Spinal cord (tissue), 10 donors: ENCODE results near the gene CIAO3. TPM values are rescaled to one million over a fixed set of nuclear protein-coding genes. Genes with fewer than 3 reads are reported as not detected.

Experiments
- DNase-seq, 6 donors: peaks; one replicate each; pipeline versions ENCODE4 v3.0.0 to v3.0.0-alpha.2; 2013 to 2015; ENCODE audit warnings: low spot score in 6 of 6, low read depth in 4 of 6
- H3K27ac ChIP-seq: one replicate; pipeline ENCODE4 v1.5.1; 2013; ENCODE audit warnings: low read depth, low read length, control low read depth
- H3K27me3 ChIP-seq: one replicate; pipeline ENCODE4 v1.6.1; 2013; ENCODE audit warnings: low read length; ENCODE audit not compliant: control insufficient read depth, insufficient read depth
- H3K36me3 ChIP-seq: one replicate; pipeline ENCODE4 v1.6.1; 2013; ENCODE audit warnings: low read length; ENCODE audit not compliant: control insufficient read depth, insufficient read depth
- H3K4me1 ChIP-seq: one replicate; pipeline ENCODE4 v1.6.1; 2013; ENCODE audit warnings: low read length; ENCODE audit not compliant: control insufficient read depth, insufficient read depth
- H3K4me3 ChIP-seq: one replicate; pipeline ENCODE4 v1.5.1; 2013; ENCODE audit warnings: low read depth, low read length, control low read depth
- H3K9me3 ChIP-seq: one replicate; pipeline ENCODE4 v1.6.1; 2013; ENCODE audit warnings: low read length; ENCODE audit not compliant: control insufficient read depth, insufficient read depth
- whole genome bisulfite sequencing: methylation state at CpG from one replicate; pipeline ENCODE4 v1.1.5; 2013; ENCODE audit warnings: missing lambda C conversion rate; ENCODE audit not compliant: insufficient coverage; 5-methylcytosine and 5-hydroxymethylcytosine counted together
- polyA plus RNA-seq, 2 donors: library from polyadenylated mRNA; unstranded; fragments of 120-200 nt; gene quantifications; one replicate each; pipeline ENCODE4 v1.2.1, GENCODE V29; 2013; ENCODE audit not compliant: insufficient read length in 2 of 2
- total RNA-seq, 2 donors: library from RNA; depleted of rRNA in 1 of 2; stranded (reverse); fragments of 120-200 nt in 1 of 2; fragments of >200 nt in 1 of 2; gene quantifications; one replicate each; pipeline versions ENCODE4 v1.2.3 to v1.2.4, GENCODE V29; 2013 to 2014
- donor health status: healthy.

CIAO3 gene
- total and polyA plus RNA-seq, 4 donors = 29.9 to 47.9 (median 38.3) TPM

DNA sequence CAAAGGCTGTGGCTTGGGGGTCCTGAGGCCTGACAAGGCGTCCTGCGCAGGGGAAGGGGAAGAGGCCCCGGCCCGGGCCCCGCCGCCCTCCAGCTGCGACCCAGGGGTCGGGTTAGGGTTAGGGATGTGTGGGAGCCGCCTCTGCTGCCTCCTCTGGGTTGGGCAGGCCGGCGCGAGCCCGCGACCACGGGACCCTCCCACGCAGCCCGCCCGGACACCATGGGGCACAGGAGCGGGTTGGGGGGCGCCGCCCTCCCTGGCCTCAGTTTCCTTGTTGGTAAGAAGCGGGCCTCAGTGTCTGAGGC lies 386 bp downstream of the CIAO3 start:
- Histone ChIP-seq H3K9me3 (no peaks in the 10 kb centered on the region), H3K27me3 (no peaks in the 10 kb centered on the region), H3K4me3 (peak overlapping the region; percentile 89), H3K27ac (no peak overlapping the region), H3K36me3 (peaks cover 42% of the 10 kb centered on the region), H3K4me1 (peaks cover 18% of the 10 kb centered on the region)
- no peak for DNase-seq
- under 1% methylated on average over 22 of the region's 22 CpGs for WGBS

DNA sequence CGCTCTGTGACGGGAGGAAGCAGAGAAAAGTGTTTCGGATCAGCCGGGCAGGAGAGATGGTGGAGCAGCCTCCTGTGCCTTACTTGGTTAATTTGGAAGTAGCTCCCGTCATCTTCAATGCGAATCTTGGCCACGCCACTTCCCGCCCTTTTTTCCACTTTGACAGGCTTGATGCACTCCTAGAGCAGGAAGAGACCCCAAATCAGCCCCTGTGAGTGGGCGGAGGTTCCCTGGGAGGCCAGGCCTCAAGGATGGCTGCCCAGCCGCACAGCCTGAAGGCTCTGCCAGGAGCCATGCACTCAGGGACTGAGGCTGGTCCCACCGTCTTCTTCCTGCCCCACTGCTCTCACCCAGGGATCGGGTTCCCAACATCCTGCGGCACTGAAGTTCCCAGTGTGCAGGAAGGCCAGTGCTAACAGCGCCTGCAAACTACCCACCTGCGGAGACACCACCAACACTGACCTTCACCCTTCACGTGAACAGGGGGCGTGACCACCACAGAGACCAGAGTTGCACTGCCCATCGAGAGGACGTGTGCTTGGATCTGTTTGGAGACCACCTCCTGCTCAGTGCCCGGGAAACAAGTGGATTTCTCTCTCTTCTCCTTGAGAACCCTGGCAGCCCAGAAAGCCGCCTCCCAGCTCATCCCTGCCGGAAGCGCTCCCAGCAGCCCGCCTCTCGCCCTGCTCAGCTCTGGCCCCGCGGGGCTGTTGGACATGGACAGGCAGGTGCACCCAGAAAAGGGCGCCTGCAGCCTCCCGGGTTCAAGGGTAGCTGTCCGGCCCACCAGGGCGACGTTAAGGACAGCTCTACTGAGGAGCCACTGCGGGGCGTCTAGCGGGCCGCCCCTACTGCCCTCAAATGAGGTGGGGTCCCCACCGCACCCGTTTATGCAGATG lies 988 bp downstream of the CIAO3 start:
- peaks cover 18% of the 10 kb centered on the region for H3K4me1 ChIP-seq
- peak overlapping the region; percentile 89 for H3K4me3 ChIP-seq
- no peaks in the 10 kb centered on the region for H3K27me3 ChIP-seq
- peaks cover 48% of the 10 kb centered on the region for H3K36me3 ChIP-seq
- 47% methylated on average over 38 of the region's 38 CpGs for WGBS
- H3K27ac ChIP-seq = no peak overlapping the region
- H3K9me3 ChIP-seq = no peaks in the 10 kb centered on the region
- no peak for DNase-seq

- Histone ChIP-seq H3K4me1 (peaks cover 16% of the 10 kb centered on the region), H3K27me3 (no peaks in the 10 kb centered on the region), H3K36me3 (peaks cover 76% of the 10 kb centered on the region), H3K9me3 (no peaks in the 10 kb centered on the region), H3K4me3 (no peak overlapping the region), H3K27ac (no peak overlapping the region)
- 95% methylated on average over 29 of the region's 29 CpGs for WGBS
- DNase-seq = no peak
Measured at GRCh38 chr16:736936-737481, 3.8 kb downstream of the CIAO3 start.

DNA sequence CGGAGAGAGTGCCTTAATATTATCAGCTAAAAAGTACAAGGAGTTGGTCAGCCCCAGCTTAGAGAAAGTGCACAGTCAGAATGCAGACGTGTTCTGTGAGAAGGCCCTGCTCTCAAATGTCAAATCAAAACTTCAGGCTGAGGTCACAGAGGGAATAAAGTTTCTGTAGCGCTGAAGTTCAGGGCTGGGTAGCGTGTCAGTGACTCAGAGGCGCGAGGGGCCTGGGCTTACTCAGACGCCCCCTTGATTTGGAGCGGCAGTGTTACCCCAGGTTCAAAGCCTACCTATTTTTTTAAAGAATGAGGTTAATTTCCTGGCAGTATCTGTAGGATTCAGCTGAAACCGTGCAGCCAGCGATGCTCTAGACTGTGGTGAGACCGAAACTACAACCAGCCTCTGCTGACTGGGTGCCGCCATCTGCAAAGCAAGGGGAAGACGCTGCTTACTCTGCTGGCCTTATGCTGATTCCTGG lies 4.8 kb downstream of the CIAO3 start:
- no peaks in the 10 kb centered on the region for H3K9me3 ChIP-seq
- 90% methylated on average over 13 of the region's 13 CpGs for WGBS
- H3K27ac ChIP-seq = no peak overlapping the region
- no peaks in the 10 kb centered on the region for H3K27me3 ChIP-seq
- H3K36me3 ChIP-seq = peaks cover 86% of the 10 kb centered on the region
- H3K4me1 ChIP-seq = peaks cover 10% of the 10 kb centered on the region
- H3K4me3 ChIP-seq = no peak overlapping the region
- no peak for DNase-seq

DNA sequence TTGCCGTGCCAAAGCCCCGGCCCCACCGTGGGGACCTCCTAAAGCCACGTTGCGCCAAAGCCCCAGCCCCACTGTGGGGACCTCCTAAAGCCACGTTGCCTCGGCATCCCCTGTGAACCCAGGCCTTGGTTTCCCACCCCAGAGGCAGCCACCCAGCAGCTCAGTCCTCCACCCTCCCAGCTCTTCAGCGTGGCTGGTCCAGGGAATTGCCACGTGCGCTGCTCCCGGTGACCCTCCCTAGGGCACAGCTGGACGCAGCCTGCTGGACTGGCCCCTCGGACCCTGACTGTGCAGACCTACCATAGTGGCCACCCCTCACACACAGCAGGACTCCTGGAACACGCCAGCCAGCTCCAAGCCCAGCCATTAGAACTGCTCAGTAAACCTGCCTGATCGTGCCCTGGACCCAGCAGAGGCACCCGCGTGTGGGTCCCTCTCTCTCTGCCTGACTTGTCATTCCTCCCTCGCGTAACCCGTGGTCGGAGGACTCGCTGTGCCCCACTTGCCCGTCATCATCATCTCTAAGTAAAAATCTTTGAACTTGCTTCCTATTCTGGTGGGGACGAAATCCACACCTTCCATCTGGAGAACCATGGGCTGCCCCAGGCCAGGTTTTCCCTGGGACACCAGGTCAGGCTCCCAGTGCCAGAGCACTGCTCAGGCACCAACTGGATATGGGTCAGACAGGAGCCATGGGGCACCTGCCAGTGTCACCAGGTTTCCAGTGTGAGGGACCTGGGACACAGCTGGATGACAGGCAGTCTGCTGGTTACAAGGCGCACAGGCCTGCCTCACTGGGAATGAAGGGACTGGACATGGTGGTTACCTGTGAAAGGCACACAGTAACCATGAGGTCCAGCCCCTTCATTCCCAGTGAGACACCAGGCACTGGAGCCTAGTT lies 5.6 kb downstream of the CIAO3 start:
- Histone ChIP-seq H3K27me3 (no peaks in the 10 kb centered on the region), H3K27ac (no peak overlapping the region), H3K4me3 (no peak overlapping the region), H3K4me1 (peaks cover 8% of the 10 kb centered on the region), H3K9me3 (no peaks in the 10 kb centered on the region), H3K36me3 (peaks cover 93% of the 10 kb centered on the region)
- WGBS = 97% methylated on average over 25 of the region's 25 CpGs
- no peak for DNase-seq

GRCh38 chr16:734208-734980 lies 6.4 kb downstream of the CIAO3 start:
- 93% methylated on average over 49 of the region's 49 CpGs for WGBS
- DNase-seq = no peak

GRCh38 chr16:733382-734207 lies 7.2 kb downstream of the CIAO3 start:
- no peak overlapping the region for H3K27ac ChIP-seq
- peaks cover 96% of the 10 kb centered on the region for H3K36me3 ChIP-seq
- H3K9me3 ChIP-seq = no peaks in the 10 kb centered on the region
- H3K27me3 ChIP-seq = no peaks in the 10 kb centered on the region
- WGBS = 92% methylated on average over 33 of the region's 34 CpGs
- H3K4me3 ChIP-seq = no peak overlapping the region
- peaks cover 12% of the 10 kb centered on the region for H3K4me1 ChIP-seq
- DNase-seq = no peak

More at GRCh38 chr16:734208-734980, 6.4 kb downstream of the CIAO3 start:
- no peak overlapping the region for H3K27ac ChIP-seq
- peaks cover 99% of the 10 kb centered on the region for H3K36me3 ChIP-seq
- H3K4me1 ChIP-seq = peaks cover 5% of the 10 kb centered on the region
- H3K9me3 ChIP-seq = no peaks in the 10 kb centered on the region
- no peaks in the 10 kb centered on the region for H3K27me3 ChIP-seq
- H3K4me3 ChIP-seq = no peak overlapping the region

GRCh38 chr16:732936-733335 lies 7.9 kb downstream of the CIAO3 start:
- DNase-seq = no peak
- WGBS = 90% methylated on average over 13 of the region's 13 CpGs
- H3K4me3 ChIP-seq = no peak overlapping the region
- H3K36me3 ChIP-seq = peaks cover 90% of the 10 kb centered on the region
- H3K27me3 ChIP-seq = no peaks in the 10 kb centered on the region
- H3K27ac ChIP-seq = no peak overlapping the region
- no peaks in the 10 kb centered on the region for H3K9me3 ChIP-seq
- H3K4me1 ChIP-seq = peaks cover 17% of the 10 kb centered on the region
